Upper lobe of right lung (tissue), 1 donor: ENCODE data around the gene FCN1. TPM values are rescaled to one million over a fixed set of nuclear protein-coding genes. Genes with fewer than 3 reads are reported as not detected.

Experiments used
- ATAC-seq: fragments of 200-7000 bp; cut with Tn5 transposase; one replicate; pipeline ENCODE4 v1.9.1; 2020; ENCODE audit warnings: mild to moderate bottlenecking, moderate library complexity
- DNase-seq: peaks from one replicate; pipeline ENCODE4 v3.0.0-alpha.2; 2020
- H3K27ac ChIP-seq: fragments of 200-600 bp; one replicate; pipeline ENCODE4 v1.8.0; 2022
- H3K27me3 ChIP-seq: fragments of 200-600 bp; one replicate; pipeline ENCODE4 v1.8.0; 2022; ENCODE audit warnings: mild to moderate bottlenecking
- H3K36me3 ChIP-seq: fragments of 200-600 bp; one replicate; pipeline ENCODE4 v1.8.0; 2022
- H3K4me1 ChIP-seq: fragments of 200-600 bp; one replicate; pipeline ENCODE4 v1.8.0; 2022
- H3K4me3 ChIP-seq: fragments of 200-600 bp; one replicate; pipeline ENCODE4 v1.8.0; 2022; ENCODE audit warnings: mild to moderate bottlenecking
- H3K9me3 ChIP-seq: fragments of 200-600 bp; one replicate; pipeline ENCODE4 v1.8.0; 2022
- CTCF ChIP-seq: fragments of 200-600 bp; IDR thresholded peaks from one replicate; pipeline ENCODE4 v1.8.0; 2022; ENCODE audit warnings: antibody characterized with exemption
- intact Hi-C: fragments of 100-400 bp; cut with DNase I; formaldehyde crosslinking; loops from one replicate; pipeline ENCODE4 v1.11.0; 2022
- total RNA-seq: library from RNA; stranded (reverse); fragmentation: NEBNext Ultra II Directional; extraction: Animal tissue kit (Norgen Biotek cat#: 25700); gene quantifications from one replicate; pipeline ENCODE4 v1.2.1, GENCODE V29; 2021
- donor health status: DM: no; HTN: yes; CAD: no; lungs with severe emphysema.

FCN1 gene
- total RNA-seq, 1 donor from 2014 or later = 63.0 TPM

GRCh38 chr9:134949681-134950385, 32.1 kb upstream of the FCN1 start:
- DNase-seq = peak; percentile 29
- Histone ChIP-seq H3K36me3 (no peaks in the 10 kb centered on the region), H3K9me3 (no peaks in the 10 kb centered on the region), H3K4me3 (no peak overlapping the region), H3K27me3 (no peaks in the 10 kb centered on the region), H3K27ac (no peak overlapping the region), H3K4me1 (no peaks in the 10 kb centered on the region)
- ATAC-seq = no peak
- TF ChIP-seq CTCF = no peak
- intact Hi-C loops = no loop called here

GRCh38 chr9:134948149-134948548, 30.4 kb upstream of the FCN1 start:
- Histone ChIP-seq H3K27me3 (peaks cover 14% of the 10 kb centered on the region), H3K27ac (no peak overlapping the region), H3K9me3 (no peaks in the 10 kb centered on the region), H3K4me1 (no peaks in the 10 kb centered on the region), H3K4me3 (no peak overlapping the region), H3K36me3 (no peaks in the 10 kb centered on the region)
- intact Hi-C loops = no loop called here
- TF ChIP-seq CTCF = no peak
- ATAC-seq (no peak), DNase-seq (no peak)

- Histone ChIP-seq H3K4me1 (peaks cover 5% of the 10 kb centered on the region), H3K27me3 (peaks cover 21% of the 10 kb centered on the region), H3K36me3 (no peaks in the 10 kb centered on the region), H3K9me3 (no peaks in the 10 kb centered on the region), H3K27ac (no peak overlapping the region), H3K4me3 (no peak overlapping the region)
- no peak for TF ChIP-seq CTCF
- intact Hi-C loops = no loop called here
- ATAC-seq (no peak), DNase-seq (no peak)
Measured at GRCh38 chr9:134947265-134947955, 29.7 kb upstream of the FCN1 start.

GRCh38 chr9:134946663-134947062, 29.0 kb upstream of the FCN1 start:
- peaks cover 5% of the 10 kb centered on the region for H3K4me1 ChIP-seq
- no peak for ATAC-seq
- H3K36me3 ChIP-seq = no peaks in the 10 kb centered on the region
- no peak overlapping the region for H3K4me3 ChIP-seq
- TF ChIP-seq CTCF = no peak
- no peaks in the 10 kb centered on the region for H3K9me3 ChIP-seq
- DNase-seq = no peak
- H3K27ac ChIP-seq = no peak overlapping the region
- peaks cover 21% of the 10 kb centered on the region for H3K27me3 ChIP-seq
- intact Hi-C loops = no loop called here

GRCh38 chr9:134945509-134946275, 28.0 kb upstream of the FCN1 start:
- Histone ChIP-seq H3K4me3 (no peak overlapping the region), H3K27me3 (peaks cover 21% of the 10 kb centered on the region)
- no peak for DNase-seq

More at GRCh38 chr9:134945509-134946275, 28.0 kb upstream of the FCN1 start:
- Histone ChIP-seq H3K36me3 (no peaks in the 10 kb centered on the region), H3K4me1 (peaks cover 5% of the 10 kb centered on the region), H3K9me3 (no peaks in the 10 kb centered on the region), H3K27ac (no peak overlapping the region)
- intact Hi-C loops = no loop called here
- TF ChIP-seq CTCF = no peak
- ATAC-seq = no peak
